GM18526 (cell line): ENCODE results near the gene RSPH6A.

Source experiments
- POLR2A ChIP-seq: IDR thresholded peaks from 3 replicates; pipeline ENCODE4 v1.6.1; 2011; ENCODE audit not compliant: insufficient read length; ENCODE audit errors: extremely low read depth

The RSPH6A gene

DNA sequence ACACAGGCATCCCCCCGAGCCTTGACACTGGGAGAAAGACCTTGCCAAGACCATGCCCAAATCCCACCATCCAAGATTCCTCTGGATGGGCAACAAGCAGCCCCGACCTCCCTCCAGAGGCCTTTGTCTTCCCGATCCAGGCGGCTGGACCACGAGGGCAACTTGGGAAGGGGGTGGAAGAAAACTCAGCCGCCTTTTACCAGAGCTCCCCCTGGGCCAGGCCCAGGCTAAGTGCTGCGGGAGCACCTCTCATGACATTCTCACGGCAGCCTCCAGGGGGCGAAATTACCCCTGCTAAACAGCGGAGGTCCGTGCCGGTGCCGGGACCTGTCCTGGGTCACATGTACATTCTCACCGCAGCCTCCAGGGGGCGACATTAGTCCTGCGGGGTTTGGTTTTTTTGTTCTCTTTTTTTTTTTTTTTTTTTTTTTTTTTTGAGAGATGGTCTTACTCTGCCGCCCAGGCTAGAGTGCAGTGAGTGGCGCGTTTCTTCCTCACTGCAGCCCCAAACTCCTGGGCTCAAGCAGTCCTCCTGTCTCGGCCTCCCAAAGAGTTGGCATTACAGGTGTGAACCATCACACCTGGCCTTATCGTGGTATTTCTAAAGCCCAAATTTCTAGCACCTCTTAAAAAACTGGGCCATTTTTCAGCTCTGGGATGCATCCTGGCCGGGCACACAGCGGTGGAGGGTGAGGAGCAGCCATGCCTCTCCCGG is 2.1 kb upstream of the RSPH6A start:
- TF ChIP-seq POLR2A, result no peak

DNA sequence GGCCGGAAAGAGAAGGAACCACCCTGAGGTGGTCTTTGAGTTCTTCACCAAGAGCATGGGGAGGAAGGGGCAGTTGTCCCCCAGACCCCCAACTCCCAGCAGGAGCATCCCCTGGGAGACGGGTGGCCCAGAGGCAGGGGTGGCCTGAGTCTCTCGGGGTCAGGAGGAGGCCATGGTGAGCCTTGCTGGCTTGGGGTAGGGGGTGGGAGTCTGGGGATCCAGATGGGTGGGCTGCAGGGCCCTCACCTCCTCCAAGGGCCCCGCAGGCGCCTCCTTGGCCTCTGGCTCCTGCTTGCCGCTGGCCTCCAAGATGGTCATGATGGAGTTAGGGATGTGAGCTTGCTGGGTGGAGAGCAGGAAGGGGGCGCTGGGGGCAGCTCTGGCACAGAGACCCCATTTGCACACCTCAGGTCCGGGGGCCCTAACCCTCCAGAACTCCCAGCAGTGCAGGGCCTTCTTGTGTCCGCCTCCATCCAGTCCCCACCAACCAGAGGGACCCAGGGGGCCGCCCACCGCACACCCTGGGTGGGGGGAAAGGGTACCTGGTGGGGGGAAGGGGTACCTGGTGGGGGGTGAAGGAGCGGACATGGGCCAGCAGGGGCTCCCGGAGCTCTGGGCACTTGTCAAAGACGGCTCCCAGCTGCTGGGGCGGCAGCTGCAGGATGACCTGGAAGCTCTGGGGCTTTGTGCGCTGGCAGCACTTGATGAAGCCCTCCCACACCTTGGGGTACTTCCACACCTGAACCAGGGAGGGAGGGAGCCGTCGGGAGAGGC is 1.3 kb upstream of the RSPH6A start:
- TF ChIP-seq POLR2A, result no peak

DNA sequence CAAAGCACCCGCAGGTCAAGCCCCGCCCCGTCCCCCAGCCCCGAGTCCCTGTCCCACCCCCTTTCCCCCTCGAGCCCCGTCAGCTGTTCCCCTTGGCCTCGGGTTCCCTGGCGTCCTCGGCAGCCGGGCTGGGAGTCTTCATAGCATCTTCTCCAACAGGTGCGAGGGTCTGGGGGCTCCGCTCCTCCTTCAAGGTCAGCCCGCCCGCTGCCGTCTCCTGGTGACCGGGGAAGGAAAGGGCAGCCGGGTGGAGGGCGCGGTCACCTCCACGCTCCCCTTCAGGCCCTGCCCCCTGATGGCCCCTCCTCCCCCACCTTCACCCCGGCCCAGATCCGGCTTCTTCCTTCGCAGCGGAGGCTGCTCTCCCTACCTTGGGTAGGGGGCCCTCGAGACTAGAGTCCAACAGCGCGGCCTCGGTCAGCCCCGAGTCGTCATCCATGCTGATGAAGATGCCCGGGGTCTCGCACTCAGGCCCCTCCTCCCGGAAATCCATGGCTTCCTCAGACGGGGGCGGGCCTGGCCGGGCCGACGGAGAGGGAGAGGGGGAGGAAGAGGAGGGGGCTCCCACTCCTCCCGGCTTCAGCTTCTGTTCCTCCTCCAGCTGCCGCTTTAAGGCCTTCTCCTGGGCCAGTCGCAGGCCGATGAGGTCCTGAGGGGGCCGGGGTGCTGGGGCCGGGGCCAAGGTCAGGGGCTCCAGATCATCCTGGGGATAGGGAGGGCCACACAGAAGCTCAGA is 541 bp upstream of the RSPH6A start:
- TF ChIP-seq POLR2A, result no peak

DNA sequence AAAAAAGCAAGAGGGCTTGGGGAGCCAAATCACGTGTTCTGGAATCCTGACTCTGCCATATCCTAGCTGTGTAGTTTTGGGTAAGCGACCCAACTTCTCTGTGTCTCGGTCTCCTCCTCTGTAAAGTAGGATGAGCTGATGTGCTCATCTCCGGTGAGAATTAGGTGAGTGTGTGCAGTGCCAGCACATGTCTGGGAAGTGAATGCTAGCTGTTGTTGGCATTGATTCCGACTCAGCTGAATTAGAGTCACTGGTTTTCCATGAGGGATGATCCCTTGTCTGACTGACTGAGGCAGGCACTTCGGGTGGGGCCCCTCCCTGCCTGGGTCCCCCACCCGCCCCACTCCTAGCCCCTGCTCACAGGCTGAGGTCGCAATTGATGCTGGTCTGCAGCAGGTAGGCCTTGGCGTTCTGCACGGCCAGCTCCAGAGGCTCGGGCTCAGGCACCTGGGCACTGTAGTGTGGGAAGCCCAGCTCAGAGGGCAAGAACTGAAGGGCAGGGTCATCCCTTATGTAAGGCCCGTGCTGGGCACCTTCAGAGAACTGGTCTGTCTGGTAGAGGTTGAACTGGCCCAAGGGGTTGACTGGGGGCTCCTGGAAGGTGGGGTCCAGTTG is 835 bp downstream of the RSPH6A start:
- TF ChIP-seq POLR2A, result no peak

DNA sequence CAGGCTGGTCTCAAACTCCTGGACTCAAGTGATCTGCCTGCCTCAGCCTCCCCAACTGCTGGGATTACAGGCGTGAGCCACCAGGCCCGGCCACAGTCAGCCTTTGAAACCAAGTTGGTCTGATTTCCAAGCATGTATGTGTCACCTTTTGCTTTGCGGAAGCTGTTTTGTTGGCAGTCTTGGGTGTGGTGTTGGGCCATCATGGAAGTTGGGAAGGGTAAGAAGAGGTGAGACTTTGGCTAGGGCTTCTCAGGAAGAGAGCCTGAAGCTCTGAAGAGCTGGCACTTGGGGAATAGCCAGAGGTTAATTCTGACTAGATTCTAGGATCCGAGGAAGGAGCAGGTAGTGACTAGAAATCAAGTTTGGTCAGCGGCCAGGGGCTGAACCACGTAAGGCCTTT is 2.8 kb downstream of the RSPH6A start:
- TF ChIP-seq POLR2A, result no peak

DNA sequence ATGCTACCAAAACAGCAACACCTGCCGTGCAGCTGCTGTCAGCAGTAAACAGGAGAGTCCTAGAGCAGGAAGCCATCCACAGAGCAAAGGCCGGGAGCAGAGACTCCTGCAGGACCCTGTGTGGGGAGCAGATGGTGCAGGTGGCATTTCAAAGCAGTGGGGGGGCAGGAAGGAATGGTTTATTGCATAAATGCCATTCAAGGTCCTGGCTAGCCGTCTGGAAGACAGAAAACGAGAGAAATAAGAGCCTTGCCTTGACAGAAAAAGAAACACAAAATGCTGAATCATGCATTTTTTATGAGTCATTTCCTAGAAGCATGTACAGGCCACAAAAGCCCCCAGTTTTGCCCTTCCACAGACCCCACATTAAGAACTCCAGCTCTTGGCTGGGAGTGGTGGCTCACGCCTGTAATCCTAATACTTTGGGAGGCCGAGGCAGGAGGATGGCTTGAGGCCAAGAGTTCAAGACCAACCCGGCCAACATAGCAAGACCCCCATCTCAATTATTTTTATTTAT is 5.4 kb downstream of the RSPH6A start:
- no peak for TF ChIP-seq POLR2A

DNA sequence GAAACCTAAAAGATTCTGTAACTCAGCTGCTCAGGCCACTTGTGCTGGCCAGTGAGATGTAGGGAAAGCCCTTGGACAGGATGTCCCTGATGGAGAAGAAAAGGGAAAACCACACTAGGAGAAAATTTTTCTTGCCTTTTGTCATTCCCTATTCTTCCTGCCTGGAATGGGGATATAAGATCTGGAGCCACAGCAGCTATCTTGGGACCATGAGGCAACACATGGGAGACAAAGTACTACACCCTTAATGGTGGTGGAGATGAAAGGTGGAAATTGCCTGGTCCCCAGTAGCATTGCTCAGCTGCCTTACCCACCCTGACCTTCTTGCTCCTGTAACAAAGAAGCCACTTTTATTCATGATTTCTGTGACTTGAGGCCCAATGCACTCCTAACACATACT is 9.4 kb downstream of the RSPH6A start:
- TF ChIP-seq POLR2A, result no peak

DNA sequence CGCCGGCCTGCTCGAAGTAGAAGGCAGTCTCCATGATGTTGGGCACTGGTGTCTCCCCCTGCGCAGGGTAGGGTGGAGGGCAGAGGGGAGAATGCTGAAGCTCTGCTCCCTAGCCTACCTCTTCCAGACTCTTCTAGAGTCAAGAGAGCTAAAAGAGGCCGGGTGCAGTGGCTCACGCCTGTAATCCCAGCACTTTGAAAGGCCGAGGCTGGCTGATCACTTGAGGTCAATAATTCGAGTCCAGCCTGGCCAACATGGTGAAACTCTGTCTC is 10.2 kb downstream of the RSPH6A start:
- TF ChIP-seq POLR2A, result no peak

DNA sequence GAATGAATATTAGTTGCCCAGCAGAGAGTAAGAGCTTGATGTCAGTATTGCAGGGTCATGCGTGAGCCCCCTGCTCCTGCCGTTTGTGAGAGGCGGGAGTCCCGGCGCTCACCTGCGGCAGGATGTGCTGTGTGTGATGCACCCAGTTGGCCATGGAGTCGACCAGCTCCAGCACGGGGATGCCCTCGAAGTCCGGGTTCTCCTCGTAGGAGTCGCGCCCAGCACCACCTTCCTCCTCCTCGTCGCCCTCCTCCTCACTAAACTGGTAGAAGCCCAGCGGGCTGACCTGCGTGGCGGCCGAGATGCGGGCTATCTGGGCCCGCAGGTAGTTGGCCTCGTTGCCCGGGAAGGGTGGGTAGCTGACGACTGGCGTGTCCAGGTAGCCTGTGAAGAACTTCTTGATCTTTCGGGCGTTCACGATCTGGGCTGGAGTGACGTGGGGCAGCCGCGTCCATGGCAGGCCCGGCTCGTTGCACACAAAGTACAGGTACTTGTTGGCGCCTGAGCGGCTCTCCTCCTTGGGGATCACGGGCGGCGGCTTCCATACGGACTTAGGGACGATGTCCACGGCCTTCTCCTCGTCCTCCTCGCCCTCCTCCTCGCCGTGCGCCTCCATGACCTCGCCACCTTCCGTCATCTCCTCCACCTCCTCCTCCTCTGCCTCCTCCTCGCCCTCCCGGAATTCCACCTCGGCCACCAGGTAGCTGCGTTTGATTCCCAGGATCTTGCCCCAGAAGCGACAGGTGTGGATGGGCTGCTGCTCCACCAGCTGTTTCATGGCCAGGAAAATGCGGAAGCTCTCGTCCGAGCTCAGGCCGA is 10.8 kb downstream of the RSPH6A start:
- no peak for TF ChIP-seq POLR2A

DNA sequence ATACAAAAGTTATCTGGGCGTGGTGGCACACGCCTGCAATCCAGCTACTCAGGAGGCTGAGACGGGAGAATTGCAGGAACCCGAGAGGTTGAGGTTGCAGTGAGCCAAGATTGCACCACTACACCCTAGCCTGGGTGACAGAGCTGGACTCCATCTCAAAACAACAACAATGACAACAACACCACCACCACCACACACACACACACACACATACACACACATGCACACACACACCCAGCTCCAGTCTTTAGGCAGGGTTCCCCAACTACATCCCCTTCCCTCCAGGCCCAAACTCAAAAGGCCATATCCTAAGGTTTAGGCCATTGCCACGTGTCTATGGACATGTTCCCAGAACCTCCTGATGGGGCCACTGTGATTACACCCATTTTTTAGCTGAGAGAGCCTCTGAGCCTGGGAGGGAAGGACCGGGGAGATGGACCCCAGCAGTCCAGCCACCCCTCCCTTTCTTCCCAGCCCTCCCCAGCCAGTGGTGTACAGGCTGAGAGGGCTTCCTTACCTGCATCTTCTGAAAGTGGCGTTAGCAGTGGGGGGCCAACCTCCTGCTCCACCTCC is 13.4 kb downstream of the RSPH6A start:
- no peak for TF ChIP-seq POLR2A

DNA sequence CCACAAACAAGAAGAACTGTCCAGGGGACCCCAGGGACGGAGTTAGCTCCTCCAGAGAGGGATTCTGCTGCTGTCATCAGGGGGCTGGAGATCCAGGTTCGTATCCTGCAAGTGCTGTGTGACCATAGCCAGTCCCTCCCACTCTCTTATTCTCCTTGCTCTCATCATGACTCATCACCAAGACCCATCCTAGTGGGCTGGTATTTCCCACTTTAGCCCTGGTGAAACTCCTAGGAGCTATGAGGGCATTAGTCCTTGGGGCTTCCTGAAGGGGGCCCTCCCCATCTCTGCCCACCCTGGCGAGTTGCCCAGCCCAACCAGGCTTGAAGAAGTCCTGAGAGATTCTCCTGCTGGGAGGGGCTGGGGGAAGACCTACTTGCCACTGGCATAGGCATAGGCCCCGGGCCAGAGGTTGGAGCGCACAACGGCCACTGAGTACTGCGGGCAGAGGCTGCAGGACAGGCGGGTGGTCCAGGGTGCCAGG is 15.0 kb downstream of the RSPH6A start:
- no peak for TF ChIP-seq POLR2A

DNA sequence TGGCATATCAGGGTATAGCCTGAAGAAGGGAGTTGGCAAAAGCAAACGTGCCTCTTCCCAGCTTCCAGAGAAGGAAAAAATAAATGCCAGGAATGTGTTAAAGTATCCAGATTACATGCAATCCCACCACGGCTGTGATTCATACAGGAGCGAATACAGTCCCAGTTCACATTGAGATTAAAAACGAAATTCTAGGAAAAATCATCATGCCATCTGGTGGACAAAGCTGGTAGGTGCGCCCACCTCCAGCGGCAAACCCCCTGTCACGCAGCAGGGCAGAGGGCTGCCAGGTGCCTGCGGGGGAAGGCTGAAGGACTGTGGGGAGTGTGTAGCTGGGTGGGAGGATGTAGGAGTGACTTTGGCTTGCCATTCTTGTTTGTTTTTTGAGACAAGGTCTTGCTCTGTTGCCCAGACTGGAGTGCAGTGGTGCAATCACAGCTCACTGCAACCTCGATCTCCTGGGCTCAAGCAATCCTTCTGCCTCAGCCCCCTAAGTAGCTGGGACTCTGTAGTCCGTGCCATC is 16.1 kb downstream of the RSPH6A start:
- TF ChIP-seq POLR2A, result no peak

DNA sequence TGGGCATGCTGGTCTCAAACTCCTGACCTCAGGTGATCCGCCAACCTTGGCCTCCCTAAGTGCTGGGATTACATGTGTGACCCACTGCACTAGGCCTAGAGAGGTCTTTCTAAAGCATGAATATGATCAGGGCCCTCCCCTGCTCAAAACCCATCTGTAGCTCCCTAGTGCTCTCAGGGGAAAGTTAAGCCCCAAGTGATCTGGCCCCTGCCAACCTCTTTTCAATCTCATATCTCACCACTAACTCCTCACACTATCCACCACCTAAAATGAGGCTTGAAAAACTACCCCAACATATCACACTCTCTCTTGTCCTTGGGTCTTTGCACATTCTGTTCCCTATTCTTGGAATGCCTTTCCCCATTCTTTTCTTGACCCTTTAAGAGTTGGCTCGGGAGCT is 20.5 kb downstream of the RSPH6A start:
- TF ChIP-seq POLR2A, result no peak

DNA sequence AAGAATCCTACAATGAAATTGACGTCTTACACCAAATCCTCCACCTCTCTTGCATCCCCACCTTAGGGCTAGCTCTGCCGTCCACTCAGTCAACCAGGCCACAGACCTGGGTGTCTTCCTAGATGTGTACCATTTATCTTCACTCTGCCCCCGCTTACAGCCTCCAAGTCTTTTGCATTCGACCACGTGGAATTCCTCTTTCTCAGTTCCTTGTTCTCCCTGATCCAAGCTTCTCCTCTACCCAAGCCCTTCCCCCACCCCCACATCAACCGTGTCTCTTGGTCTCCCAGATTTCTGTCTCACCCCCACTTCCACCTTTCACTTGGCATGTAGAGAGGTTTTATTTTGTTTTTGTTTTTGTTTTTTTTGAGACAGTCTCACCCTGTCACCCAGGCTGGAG is 21.2 kb downstream of the RSPH6A start:
- TF ChIP-seq POLR2A, result no peak
